HG03135 (cell line): Measurements from ENCODE around the gene NDUFB10.

Experiments used
- ATAC-seq: cut with Tn5 transposase; IDR thresholded peaks from one replicate; pipeline ENCODE4 v1.9.1; 2021; ENCODE audit warnings: mild to moderate bottlenecking, moderate library complexity; ENCODE audit not compliant: unreplicated experiment

NDUFB10 gene

DNA sequence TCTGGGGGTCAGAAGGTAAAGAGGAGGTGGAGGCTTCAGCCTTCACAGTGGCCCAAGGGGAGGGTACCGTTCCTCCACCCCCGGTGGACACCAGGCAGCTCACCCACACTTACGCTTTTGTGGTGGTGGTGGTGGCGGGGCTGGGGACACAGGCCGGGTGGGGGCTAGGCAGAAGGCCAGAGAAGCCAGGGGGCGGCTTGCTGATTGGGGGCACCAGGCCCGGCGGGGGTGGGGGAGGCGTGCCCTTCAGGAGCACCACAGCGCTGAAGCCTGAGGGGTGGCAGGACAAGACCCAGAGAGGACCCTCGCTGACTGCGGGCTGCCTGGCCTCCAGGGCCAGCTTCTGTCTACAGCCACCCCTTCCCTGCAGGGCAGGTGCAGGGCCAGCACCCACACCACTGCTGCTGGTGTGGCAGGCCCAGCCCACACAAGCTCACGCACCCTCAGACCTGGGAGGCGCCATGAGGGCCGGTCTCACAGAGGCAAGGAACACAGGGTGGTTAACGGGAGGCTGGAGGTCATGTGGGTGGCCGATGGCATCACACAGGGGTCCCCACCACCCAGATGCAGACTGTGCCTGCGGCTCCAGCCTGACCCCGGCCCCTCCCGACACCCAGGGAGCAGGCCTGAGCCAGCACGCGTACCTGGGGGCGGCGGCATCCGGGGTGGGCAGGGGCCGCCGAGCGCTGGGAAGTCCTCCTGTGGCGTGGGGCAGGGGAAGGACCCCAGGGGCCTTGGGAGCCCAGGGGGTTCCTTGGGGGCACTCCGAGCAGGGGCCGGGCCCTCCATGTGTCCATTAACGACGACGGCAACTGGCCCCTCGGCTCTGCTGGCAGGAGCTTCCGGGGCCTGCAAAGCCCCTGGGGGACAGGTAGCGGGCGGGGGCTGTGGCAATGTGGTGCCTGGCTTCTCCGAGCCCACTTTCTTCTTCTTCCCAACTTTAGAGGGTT, 39.8 kb downstream of the NDUFB10 start:
- ATAC-seq, result no peak

GRCh38 chr16:1999866-2000514, 40.7 kb downstream of the NDUFB10 start:
- ATAC-seq, result no peak

- ATAC-seq, result no peak
Measured at GRCh38 chr16:2001035-2001434, 41.7 kb downstream of the NDUFB10 start.

- ATAC-seq, result no peak
Measured at GRCh38 chr16:2001456-2002355, 42.4 kb downstream of the NDUFB10 start.

GRCh38 chr16:2002406-2003230, 43.3 kb downstream of the NDUFB10 start:
- no peak for ATAC-seq

DNA sequence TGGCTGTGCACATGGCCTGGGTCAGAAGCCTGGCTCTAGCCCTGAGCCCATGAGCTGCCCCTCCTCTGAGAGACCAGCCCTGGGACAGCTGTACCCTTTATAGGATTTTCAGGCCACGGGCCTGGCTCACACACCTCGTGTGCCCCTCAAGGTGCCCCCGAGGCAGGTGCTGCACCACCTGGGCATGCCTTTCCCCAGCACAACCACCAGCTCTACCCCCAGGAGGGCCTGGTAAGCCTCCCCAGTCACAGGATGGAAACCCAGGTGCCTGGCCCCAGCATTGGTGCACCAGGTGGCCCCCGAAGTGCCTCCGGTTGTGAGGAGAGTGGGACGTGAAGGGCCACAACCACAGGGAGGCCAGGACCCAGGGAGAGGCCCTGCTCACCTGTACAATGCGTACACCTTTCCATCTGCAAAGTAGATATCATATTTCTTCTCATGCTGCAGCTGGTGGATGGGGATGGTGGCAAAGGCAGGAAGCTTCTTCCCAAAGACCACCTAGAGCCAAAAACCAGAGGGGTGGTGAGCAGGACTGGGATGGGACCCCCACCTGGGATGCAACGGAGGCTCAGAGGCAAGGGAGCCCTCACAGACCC, 44.0 kb downstream of the NDUFB10 start:
- no peak for ATAC-seq

DNA sequence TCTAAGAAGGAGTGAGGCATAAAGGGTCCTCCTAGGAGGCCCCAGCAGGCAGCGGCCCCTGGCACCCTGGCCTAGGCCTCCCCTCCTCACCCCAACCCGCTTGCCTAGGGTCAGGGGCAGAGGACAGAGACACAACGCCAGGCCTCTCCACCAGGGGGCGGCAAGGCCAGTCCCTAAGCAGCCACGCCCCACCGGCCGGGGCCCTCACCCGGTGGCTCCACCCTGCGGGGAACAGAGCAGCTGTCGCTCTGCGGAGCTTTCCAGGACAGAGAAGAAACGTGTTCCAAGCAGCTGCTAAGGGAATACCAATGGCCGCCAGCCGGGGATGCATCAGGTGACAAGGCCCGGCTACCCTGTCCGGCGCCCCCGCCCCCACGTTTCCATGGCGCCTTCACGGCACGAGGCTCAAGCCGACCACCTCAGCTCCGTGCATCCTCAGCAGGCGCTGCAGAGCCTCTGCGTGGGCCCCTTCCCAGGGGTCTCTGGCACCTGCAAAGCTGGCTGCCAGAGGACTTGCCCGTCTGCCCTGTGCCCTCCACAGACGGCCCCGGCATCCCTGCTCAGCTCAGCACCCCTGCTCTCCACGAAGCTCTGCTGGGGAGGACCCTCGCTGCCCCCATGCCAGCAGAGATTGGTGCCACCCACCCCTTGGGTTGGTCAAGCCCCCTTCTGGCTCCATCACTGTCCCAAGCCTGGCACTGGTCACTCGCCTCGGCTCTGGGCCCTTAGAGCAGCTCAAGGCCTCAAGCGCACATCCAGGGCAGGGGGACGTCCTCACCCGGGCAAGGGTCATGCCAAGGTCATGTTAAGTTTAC, 44.7 kb downstream of the NDUFB10 start:
- ATAC-seq, result peak; percentile 60

- ATAC-seq, result no peak
Measured at GRCh38 chr16:2004795-2005517, 45.6 kb downstream of the NDUFB10 start.

- no peak for ATAC-seq
Measured at GRCh38 chr16:2005646-2006045, 46.3 kb downstream of the NDUFB10 start.

DNA sequence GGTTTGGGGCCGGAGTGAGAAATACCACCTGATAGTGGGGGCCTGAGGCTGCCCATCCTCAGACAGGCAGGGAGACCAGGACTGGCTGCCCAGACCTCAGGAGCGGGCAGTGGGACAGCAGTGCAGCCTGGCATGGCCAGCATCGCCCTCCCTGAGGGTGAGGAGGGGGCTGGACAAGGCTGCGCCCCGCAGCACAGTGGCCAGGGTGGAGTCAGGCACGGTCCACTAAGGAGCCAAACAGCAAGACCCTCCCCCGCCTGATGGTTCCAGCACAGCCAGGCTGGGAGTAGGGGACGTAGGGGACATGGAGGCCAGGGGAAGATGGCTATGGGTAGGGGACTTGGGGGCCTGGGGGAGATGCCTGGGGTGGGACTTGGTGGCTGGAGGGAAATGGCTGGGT, 47.0 kb downstream of the NDUFB10 start:
- ATAC-seq, result no peak

DNA sequence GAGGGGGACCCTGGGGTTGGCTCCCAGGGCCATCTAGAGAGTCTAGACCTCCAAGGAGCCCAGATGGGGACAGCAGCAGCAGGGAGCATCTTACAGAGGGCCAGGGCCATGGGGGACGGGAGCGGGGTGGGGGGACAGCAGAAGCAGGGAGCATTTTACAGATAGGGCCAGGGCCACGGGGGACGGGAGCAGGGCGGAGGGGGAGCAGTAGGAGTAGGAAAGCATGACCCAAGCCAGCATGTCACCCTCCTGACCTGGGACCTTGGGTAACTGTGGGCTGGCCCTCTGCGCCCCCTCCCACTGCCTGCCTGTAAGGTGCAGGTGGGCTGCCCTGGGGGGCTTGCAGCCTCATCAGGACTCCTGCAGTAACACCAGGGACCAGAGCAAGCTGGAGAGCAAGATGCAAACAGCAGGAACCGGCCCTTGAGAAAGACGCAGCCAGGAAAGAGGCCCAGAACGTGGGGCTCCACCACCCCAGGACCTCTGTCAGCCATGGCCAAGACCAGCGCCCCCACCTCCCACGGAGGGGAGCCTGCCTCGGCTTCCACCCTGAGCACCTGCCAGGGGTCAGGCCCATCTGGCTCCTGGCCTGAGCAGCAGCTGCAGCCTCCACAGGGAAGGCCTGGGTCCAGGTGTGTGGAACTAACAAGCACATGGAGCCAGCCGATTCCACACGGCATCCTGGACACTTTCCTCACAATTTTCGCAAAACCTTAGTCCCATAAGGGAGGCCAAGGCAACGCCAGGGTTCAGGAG, 47.9 kb downstream of the NDUFB10 start:
- no peak for ATAC-seq

- ATAC-seq, result no peak
Measured at GRCh38 chr16:2008009-2008526, 48.7 kb downstream of the NDUFB10 start.

DNA sequence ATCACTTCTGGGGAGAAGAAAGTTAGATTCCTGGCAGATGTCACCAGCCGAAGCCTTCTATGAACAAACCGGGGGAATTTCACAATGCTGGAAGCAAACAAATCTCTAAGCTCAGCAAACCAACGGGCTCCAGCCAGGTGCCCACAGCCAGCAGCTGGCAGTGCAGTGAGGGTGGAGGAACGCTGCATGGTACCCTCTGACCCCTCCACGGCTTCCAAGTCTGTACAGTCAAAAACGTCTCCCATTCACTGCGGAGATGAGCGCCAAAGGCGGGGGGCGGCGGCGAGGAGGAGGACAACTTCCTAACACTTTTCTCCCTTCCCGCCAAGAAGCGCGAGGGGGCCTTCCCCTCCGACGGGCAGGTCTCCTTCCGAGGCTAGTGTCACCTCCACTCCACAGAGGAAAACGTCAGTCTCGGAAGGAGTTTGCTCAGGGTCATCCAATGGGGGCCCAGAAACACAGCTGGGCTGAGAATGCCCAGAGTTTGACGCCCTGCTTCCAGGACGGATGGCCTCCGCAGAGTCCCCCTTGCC, 49.4 kb downstream of the NDUFB10 start:
- ATAC-seq, result no peak

- ATAC-seq, result peak; percentile 27
Measured at GRCh38 chr16:2009164-2009711, 49.9 kb downstream of the NDUFB10 start.

DNA sequence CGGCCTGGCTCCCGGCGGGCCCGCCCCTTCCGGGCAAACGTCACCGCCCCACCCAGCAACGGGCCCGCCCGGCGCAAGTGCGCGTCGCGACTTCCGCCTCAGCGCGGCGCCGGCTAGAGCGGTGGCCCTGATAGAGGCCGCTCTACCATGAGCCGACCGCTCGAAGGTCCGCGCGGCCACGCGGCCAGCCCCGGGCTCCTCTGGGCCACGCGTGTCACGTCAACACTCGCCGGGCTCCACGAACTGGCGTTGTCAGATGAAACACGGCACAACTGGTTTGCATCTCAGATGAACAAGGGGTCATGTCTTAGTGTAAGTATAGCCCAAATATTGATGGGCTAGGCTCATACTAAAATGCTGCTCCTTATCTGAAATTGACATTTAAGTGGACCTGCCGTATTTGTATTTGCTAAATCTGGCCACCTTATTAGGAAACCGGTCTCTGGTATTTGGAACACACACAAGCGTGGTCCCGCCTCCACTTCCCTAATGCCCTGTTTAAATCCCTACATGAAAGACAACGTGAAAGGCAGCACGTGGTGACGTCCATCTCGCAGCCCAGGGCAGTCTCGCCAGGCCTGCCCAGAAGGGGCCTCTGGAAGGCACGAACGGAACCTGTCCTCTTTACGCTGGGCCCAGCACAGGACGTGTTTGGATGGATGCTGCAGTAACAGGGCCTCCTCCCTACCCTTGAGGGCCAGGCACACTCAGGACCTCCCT, 50.6 kb downstream of the NDUFB10 start, which contains the start of gene ZNF598:
Gene ZNF598 (minus strand): TSS at position 31 of the 720 bp plus-strand sequence.
- peak; percentile 85 for ATAC-seq
